Measurements from ENCODE around the gene IFNAR2. TPM values are rescaled to one million over a fixed set of nuclear protein-coding genes. Genes with fewer than 3 reads are reported as not detected.

IFNAR2 gene
- total RNA-seq, 4 donors from 2014 or later, result 5.3 to 14.6 (median 10.4) TPM

- intact Hi-C loops (cut with DNase I), result no loop called here
- WGBS, result 97% methylated on average over 8 of the region's 8 CpGs
- H3K36me3 ChIP-seq, result peaks cover 0 to 76% (median 34%) of the 10 kb centered on the region in 4 donors
Observed at GRCh38 chr21:33270986-33271385, 41.2 kb downstream of the IFNAR2 start.

GRCh38 chr21:33273044-33273443, 43.3 kb downstream of the IFNAR2 start:
- 96% methylated on average over 6 of the region's 6 CpGs for WGBS
- H3K27ac ChIP-seq (replicated peaks in 1 of 4), result no peak overlapping the region
- H3K4me3 ChIP-seq, result no peak overlapping the region
- DNase-seq (ENCODE audit: extremely low spot score), result no peak
- peaks cover 6 to 89% (median 36%) of the 10 kb centered on the region in 4 donors for H3K36me3 ChIP-seq
- intact Hi-C loops (cut with DNase I), result no loop called here
- peaks cover 0 to 1% (median under 1%) of the 10 kb centered on the region in 4 donors for H3K4me1 ChIP-seq
- H3K9me3 ChIP-seq, result no peaks in the 10 kb centered on the region
- no peak for TF ChIP-seq EP300 (IDR thresholded peaks at IDR 0.05)
- TF ChIP-seq POLR2A (IDR thresholded peaks at IDR 0.05; ENCODE audit: low read depth), result no peak
- H3K27me3 ChIP-seq, result no peaks in the 10 kb centered on the region

More at GRCh38 chr21:33270986-33271385, 41.2 kb downstream of the IFNAR2 start:
- no peaks in the 10 kb centered on the region for H3K27me3 ChIP-seq
- no peaks in the 10 kb centered on the region for H3K9me3 ChIP-seq
- no peak overlapping the region for H3K27ac ChIP-seq (replicated peaks in 1 of 4)
- no peak for DNase-seq (ENCODE audit: extremely low spot score)
- peaks cover 5 to 17% (median 16%) of the 10 kb centered on the region in 4 donors for H3K4me1 ChIP-seq
- H3K4me3 ChIP-seq, result no peak overlapping the region
- no peak for TF ChIP-seq POLR2A (IDR thresholded peaks at IDR 0.05; ENCODE audit: low read depth)
- TF ChIP-seq POLR2AphosphoS5 (IDR thresholded peaks at IDR 0.05), result no peak
- no peak for TF ChIP-seq EP300 (IDR thresholded peaks at IDR 0.05)
- TF ChIP-seq, protein P1, sequence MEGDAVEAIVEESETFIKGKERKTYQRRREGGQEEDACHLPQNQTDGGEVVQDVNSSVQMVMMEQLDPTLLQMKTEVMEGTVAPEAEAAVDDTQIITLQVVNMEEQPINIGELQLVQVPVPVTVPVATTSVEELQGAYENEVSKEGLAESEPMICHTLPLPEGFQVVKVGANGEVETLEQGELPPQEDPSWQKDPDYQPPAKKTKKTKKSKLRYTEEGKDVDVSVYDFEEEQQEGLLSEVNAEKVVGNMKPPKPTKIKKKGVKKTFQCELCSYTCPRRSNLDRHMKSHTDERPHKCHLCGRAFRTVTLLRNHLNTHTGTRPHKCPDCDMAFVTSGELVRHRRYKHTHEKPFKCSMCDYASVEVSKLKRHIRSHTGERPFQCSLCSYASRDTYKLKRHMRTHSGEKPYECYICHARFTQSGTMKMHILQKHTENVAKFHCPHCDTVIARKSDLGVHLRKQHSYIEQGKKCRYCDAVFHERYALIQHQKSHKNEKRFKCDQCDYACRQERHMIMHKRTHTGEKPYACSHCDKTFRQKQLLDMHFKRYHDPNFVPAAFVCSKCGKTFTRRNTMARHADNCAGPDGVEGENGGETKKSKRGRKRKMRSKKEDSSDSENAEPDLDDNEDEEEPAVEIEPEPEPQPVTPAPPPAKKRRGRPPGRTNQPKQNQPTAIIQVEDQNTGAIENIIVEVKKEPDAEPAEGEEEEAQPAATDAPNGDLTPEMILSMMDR (IDR thresholded peaks at IDR 0.05), result no peak

- 92% methylated on average over 2 of the region's 2 CpGs for WGBS
- TF ChIP-seq POLR2AphosphoS5 (IDR thresholded peaks at IDR 0.05) (no peak), EP300 (IDR thresholded peaks at IDR 0.05) (no peak), POLR2A (IDR thresholded peaks at IDR 0.05; ENCODE audit: low read depth) (no peak)
- TF ChIP-seq, protein P1 (IDR thresholded peaks at IDR 0.05), result no peak
- no peak overlapping the region for H3K4me3 ChIP-seq
- H3K36me3 ChIP-seq, result peaks cover 18 to 86% (median 58%) of the 10 kb centered on the region in 4 donors
- H3K9me3 ChIP-seq, result no peaks in the 10 kb centered on the region
- no peak overlapping the region for H3K27ac ChIP-seq (replicated peaks in 1 of 4)
- intact Hi-C loops (cut with DNase I), result no loop called here
- no peak for DNase-seq (ENCODE audit: extremely low spot score)
- H3K27me3 ChIP-seq, result no peaks in the 10 kb centered on the region
- no peaks in the 10 kb centered on the region for H3K4me1 ChIP-seq
Observed at GRCh38 chr21:33278721-33279120, 49.0 kb downstream of the IFNAR2 start.

DNA sequence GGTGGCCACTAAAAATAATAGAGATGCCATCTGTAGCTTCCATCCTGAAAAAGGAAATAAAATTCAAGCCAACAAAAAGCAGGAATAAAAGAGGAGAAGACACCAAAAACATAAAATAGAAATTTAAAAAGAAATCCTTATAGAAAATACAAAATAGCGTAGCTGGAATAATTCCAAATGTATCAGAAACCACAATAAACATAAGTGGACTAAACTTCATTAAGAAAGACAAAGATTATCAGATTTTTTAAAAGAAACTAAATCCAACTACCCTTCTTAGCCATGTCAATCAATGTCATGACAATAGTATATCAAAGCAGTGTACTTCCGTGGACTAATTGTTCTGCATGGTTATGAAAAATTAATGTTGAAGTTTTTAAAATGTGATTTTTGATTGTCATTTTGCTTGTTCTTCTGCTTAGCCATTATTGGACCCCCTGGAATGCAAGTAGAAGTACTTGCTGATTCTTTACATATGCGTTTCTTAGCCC, 49.6 kb downstream of the IFNAR2 start:
- Histone ChIP-seq H3K27ac (replicated peaks in 1 of 4) (no peak overlapping the region), H3K27me3 (no peaks in the 10 kb centered on the region), H3K4me1 (no peaks in the 10 kb centered on the region), H3K4me3 (no peak overlapping the region), H3K36me3 (peaks cover 18 to 87% (median 62%) of the 10 kb centered on the region in 4 donors), H3K9me3 (no peaks in the 10 kb centered on the region)
- TF ChIP-seq, protein P1 (IDR thresholded peaks at IDR 0.05), result no peak
- TF ChIP-seq POLR2AphosphoS5 (IDR thresholded peaks at IDR 0.05) (no peak), POLR2A (IDR thresholded peaks at IDR 0.05; ENCODE audit: low read depth) (no peak), EP300 (IDR thresholded peaks at IDR 0.05) (no peak)
- no peak for DNase-seq (ENCODE audit: extremely low spot score)
- 97% methylated on average over 3 of the region's 3 CpGs for WGBS
- intact Hi-C loops (cut with DNase I), result no loop called here

Other genes starting within 250 kb of the IFNAR2 start
- gene OLIG2, start 204.0 kb upstream of the IFNAR2 start, total RNA-seq, result not detected
- not detected for gene OLIG1, start 159.8 kb upstream of the IFNAR2 start, total RNA-seq
- gene IL10RB, start 36.4 kb downstream of the IFNAR2 start, total RNA-seq, result 10 to 100 TPM; 16.9 to 31.0 (median 20.6) TPM
- 10 to 100 TPM; 22.4 to 28.3 (median 26.4) TPM for gene IFNAR1, start 95.0 kb downstream of the IFNAR2 start, total RNA-seq
- gene IFNGR2, start 173.5 kb downstream of the IFNAR2 start, total RNA-seq, result 10 to 100 TPM; 28.7 to 56.3 (median 39.3) TPM